Adrenal gland (tissue), 12 donors: Measurements from ENCODE around the gene SYT6. TPM values are rescaled to one million over a fixed set of nuclear protein-coding genes. Genes with fewer than 3 reads are reported as not detected.

Experiments
- DNase-seq, 7 donors: peaks; one replicate each; pipeline ENCODE4 v3.0.0-alpha.2; 2019 to 2020
- H3K27ac ChIP-seq, 5 donors: fragments of 200-600 bp; sonication (generic) in 4 of 5; 1 replicate in 3 of 5; 2 replicates in 2 of 5; pipeline versions ENCODE4 v1.5.1 to v1.8.0; 2016 to 2020; ENCODE audit warnings: mild to moderate bottlenecking in 1 of 5
- H3K27me3 ChIP-seq: fragments of 200-600 bp; 2 replicates; pipeline ENCODE4 v1.8.0; 2021
- H3K36me3 ChIP-seq, 2 donors: fragments of 200-600 bp; replicated peaks in 1 of 2; 1 replicate in 1 of 2; 2 replicates in 1 of 2; pipeline versions ENCODE4 v1.5.1 to v1.8.0; 2018 to 2022
- H3K4me1 ChIP-seq, 2 donors: fragments of 200-600 bp; replicated peaks in 1 of 2; 1 replicate in 1 of 2; 2 replicates in 1 of 2; pipeline versions ENCODE4 v1.5.1 to v1.8.0; 2018 to 2021
- H3K4me3 ChIP-seq, 4 donors: fragments of 200-600 bp; sonication (generic) in 3 of 4; one replicate each; pipeline ENCODE4 v1.5.1; 2016 to 2018
- H3K9me3 ChIP-seq, 3 donors: fragments of 200-600 bp; sonication (generic) in 1 of 3; replicated peaks in 1 of 3; 1 replicate in 2 of 3; 2 replicates in 1 of 3; pipeline versions ENCODE4 v1.5.1 to v1.8.0; 2016 to 2021
- CTCF ChIP-seq, 6 experiments: fragments of 450-650 bp in 4 of 6; fragments of 200-600 bp in 2 of 6; sonication (generic) in 1 of 6; IDR thresholded peaks; 1 replicate in 5 of 6; 2 replicates in 1 of 6; pipeline versions ENCODE4 v1.5.1 to v1.8.0; 2016 to 2021; ENCODE audit warnings: antibody characterized with exemption in 6 of 6, mild to moderate bottlenecking in 2 of 6, moderate library complexity in 1 of 6
- POLR2A ChIP-seq, 2 donors: fragments of 450-650 bp; IDR thresholded peaks; one replicate each; pipeline ENCODE4 v1.6.1; 2017; ENCODE audit warnings: antibody characterized with exemption in 2 of 2, mild to moderate bottlenecking in 2 of 2, moderate library complexity in 1 of 2
- WGBS, 4 donors: extraction: QIAGEN DNeasy Blood & Tissue Kit in 2 of 4; methylation state at CpG; one replicate each; pipeline versions ENCODE4 v1.1.5 to v1.1.7; 2013 to 2017; 5-methylcytosine and 5-hydroxymethylcytosine counted together
- intact Hi-C, 2 donors: fragments of 100-400 bp; cut with DNase I; formaldehyde crosslinking; loops; one replicate each; pipeline versions ENCODE4 v1.14.1 to v1.15.0; 2022 to 2023
- polyA plus RNA-seq, 3 donors: library from polyadenylated mRNA; stranded (reverse); fragments of 200-250 nt in 2 of 3; fragments of 350-450 nt in 1 of 3; fragmentation: Illumina TruSeq in 1 of 3; extraction: RNeasy Lipid Tissue Mini Kit (QIAGEN cat#74804) in 1 of 3; gene quantifications; one replicate each; pipeline ENCODE4 v1.2.3, GENCODE V29; 2013 to 2014
- total RNA-seq, 9 donors: library from RNA; depleted of rRNA in 4 of 9; stranded (reverse); fragments of >200 nt in 4 of 9; fragments of 120-200 nt in 1 of 9; fragmentation: NEBNext Ultra II Directional in 1 of 9; extraction: Animal tissue kit (Norgen Biotek cat#: 25700) in 1 of 9; gene quantifications; one replicate each; pipeline versions ENCODE4 v1.1.0 to v1.2.4, GENCODE V29; 2013 to 2023
- donor health status: healthy with polysubstance abuse.
- donor health status: Bipolar disorder and iron deficiency.
- donor health status: DM: yes; HTN: yes; CAD: no.
- donor health status: DM: no; HTN: no; CAD: no.
- donor health status: DM: no; HTN: no; CAD: no.
- donor health status: DM: yes; HTN: yes; CAD: no.

Gene SYT6
- total and polyA plus RNA-seq, 12 donors, result 0.06 to 1.1 (median 0.42) TPM; not detected in 3

GRCh38 chr1:114087495-114087894, 66.2 kb downstream of the SYT6 start:
- H3K36me3 ChIP-seq, result no peaks in the 10 kb centered on the region
- no peak for DNase-seq
- intact Hi-C loops, result no loop called here

GRCh38 chr1:114086601-114087368, 66.9 kb downstream of the SYT6 start:
- 71 to 83% (median 79%) methylated on average over 8 of the region's 8 CpGs for WGBS, 4 donors
- no peak for TF ChIP-seq CTCF (IDR thresholded peaks at IDR 0.05)
- TF ChIP-seq POLR2A (IDR thresholded peaks at IDR 0.05), result no peak
- Histone ChIP-seq H3K4me3 (no peak overlapping the region), H3K36me3 (no peaks in the 10 kb centered on the region), H3K9me3 (no peaks in the 10 kb centered on the region), H3K4me1 (no peaks in the 10 kb centered on the region), H3K27me3 (no peaks in the 10 kb centered on the region), H3K27ac (no peak overlapping the region)
- DNase-seq, result no peak
- intact Hi-C loops, result no loop called here

More at GRCh38 chr1:114087495-114087894, 66.2 kb downstream of the SYT6 start:
- Histone ChIP-seq H3K27me3 (no peaks in the 10 kb centered on the region), H3K4me3 (no peak overlapping the region), H3K9me3 (no peaks in the 10 kb centered on the region), H3K27ac (no peak overlapping the region), H3K4me1 (no peaks in the 10 kb centered on the region)
- WGBS, 4 donors, result 87 to 94% (median 91%) methylated on average over 2 of the region's 2 CpGs
- TF ChIP-seq CTCF (IDR thresholded peaks at IDR 0.05), result no peak
- no peak for TF ChIP-seq POLR2A (IDR thresholded peaks at IDR 0.05)

DNA sequence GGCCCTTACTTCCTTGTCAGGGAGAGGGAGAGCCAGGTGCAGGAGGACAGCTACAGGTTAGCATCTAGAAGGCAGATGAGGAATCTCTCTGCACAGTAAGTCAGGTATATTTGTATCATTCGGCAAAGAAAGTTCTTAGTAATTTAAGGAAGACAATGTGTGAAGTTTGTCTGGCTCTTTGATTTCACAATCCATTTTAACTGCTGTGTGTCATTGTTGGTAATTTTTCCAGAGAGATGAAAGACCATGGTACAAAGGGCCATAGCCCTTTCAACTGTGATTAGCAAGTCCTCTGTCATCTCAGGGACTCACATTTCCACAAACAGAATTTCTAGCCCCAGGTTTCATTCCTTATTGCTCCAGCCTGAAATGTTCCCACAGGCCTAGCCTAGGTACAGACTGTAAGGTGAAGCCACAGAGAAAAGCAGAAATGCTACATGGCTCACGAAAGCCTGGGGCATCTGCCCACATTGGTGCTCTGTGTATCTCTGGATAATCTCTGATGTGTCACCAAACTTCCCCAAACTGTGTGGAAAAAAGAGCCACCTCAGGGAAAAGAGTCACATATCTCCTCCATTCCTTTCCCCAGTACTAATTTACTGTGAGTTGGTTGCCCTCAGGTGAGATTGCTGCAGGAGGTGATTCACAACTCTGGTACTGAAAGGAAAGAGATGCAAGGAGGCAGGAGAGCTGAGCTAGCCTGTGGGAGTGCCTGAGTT, 70.6 kb downstream of the SYT6 start:
- no peak overlapping the region for H3K27ac ChIP-seq
- WGBS, 4 donors, result 69 to 89% (median 76%) methylated on average over 2 of the region's 2 CpGs
- intact Hi-C loops, result no loop called here
- H3K4me1 ChIP-seq, result no peaks in the 10 kb centered on the region
- no peaks in the 10 kb centered on the region for H3K9me3 ChIP-seq
- no peak overlapping the region for H3K4me3 ChIP-seq
- H3K36me3 ChIP-seq, result no peaks in the 10 kb centered on the region
- no peak for DNase-seq
- TF ChIP-seq POLR2A (IDR thresholded peaks at IDR 0.05) (no peak), CTCF (IDR thresholded peaks at IDR 0.05) (no peak)
- no peaks in the 10 kb centered on the region for H3K27me3 ChIP-seq

- no peaks in the 10 kb centered on the region for H3K4me1 ChIP-seq
- no peak overlapping the region for H3K27ac ChIP-seq
- no peaks in the 10 kb centered on the region for H3K27me3 ChIP-seq
- no peak for TF ChIP-seq POLR2A (IDR thresholded peaks at IDR 0.05)
- TF ChIP-seq CTCF (IDR thresholded peaks at IDR 0.05), result no peak
- no peak overlapping the region for H3K4me3 ChIP-seq
- WGBS, 4 donors, result 61 to 68% (median 65%) methylated on average over 2 of the region's 2 CpGs
- no peak for DNase-seq
- no peaks in the 10 kb centered on the region for H3K36me3 ChIP-seq
- intact Hi-C loops, result no loop called here
- H3K9me3 ChIP-seq, result no peaks in the 10 kb centered on the region
These were observed 71.4 kb downstream of the SYT6 start for GRCh38 chr1:114082304-114082630.
